Neural crest cell (in vitro differentiated cells): ENCODE results near the gene BCR. TPM values are rescaled to one million over a fixed set of nuclear protein-coding genes. Genes with fewer than 3 reads are reported as not detected.

Experiments used
- DNase-seq: peaks from one replicate; pipeline ENCODE4 v3.0.0; 2021; ENCODE audit warnings: low read depth, mixed read lengths, low spot score
- H3K27ac Mint-ChIP-seq: one replicate; pipeline ENCODE4 v1.8.0; 2021; ENCODE audit warnings: mild to moderate bottlenecking, mixed read lengths; ENCODE audit not compliant: unreplicated experiment
- H3K27me3 Mint-ChIP-seq: 2 replicates; pipeline ENCODE4 v1.8.0; 2021; ENCODE audit warnings: low read depth, mild to moderate bottlenecking, mixed read lengths
- H3K36me3 Mint-ChIP-seq: 2 replicates; pipeline ENCODE4 v1.8.0; 2021; ENCODE audit warnings: low read depth, mild to moderate bottlenecking, mixed read lengths
- H3K4me1 Mint-ChIP-seq: 2 replicates; pipeline ENCODE4 v1.8.0; 2021; ENCODE audit warnings: mixed read lengths
- H3K4me3 Mint-ChIP-seq: one replicate; pipeline ENCODE4 v1.8.0; 2021; ENCODE audit warnings: mild to moderate bottlenecking, mixed read lengths
- H3K9me3 Mint-ChIP-seq: 2 replicates; pipeline ENCODE4 v1.8.0; 2021; ENCODE audit warnings: mixed read lengths
- CTCF ChIP-seq: fragments of 200-600 bp; sonication (generic); conservative IDR thresholded peaks from 2 replicates; pipeline ENCODE4 v1.5.0; 2021; ENCODE audit warnings: antibody characterized with exemption, mild to moderate bottlenecking
- total RNA-seq: library from RNA; stranded (reverse); gene quantifications from 2 replicates; pipeline ENCODE4 v1.2.1, GENCODE V29; 2021

Gene BCR
- total RNA-seq, 1 donor from 2014 or later, result 54.2 TPM

DNA sequence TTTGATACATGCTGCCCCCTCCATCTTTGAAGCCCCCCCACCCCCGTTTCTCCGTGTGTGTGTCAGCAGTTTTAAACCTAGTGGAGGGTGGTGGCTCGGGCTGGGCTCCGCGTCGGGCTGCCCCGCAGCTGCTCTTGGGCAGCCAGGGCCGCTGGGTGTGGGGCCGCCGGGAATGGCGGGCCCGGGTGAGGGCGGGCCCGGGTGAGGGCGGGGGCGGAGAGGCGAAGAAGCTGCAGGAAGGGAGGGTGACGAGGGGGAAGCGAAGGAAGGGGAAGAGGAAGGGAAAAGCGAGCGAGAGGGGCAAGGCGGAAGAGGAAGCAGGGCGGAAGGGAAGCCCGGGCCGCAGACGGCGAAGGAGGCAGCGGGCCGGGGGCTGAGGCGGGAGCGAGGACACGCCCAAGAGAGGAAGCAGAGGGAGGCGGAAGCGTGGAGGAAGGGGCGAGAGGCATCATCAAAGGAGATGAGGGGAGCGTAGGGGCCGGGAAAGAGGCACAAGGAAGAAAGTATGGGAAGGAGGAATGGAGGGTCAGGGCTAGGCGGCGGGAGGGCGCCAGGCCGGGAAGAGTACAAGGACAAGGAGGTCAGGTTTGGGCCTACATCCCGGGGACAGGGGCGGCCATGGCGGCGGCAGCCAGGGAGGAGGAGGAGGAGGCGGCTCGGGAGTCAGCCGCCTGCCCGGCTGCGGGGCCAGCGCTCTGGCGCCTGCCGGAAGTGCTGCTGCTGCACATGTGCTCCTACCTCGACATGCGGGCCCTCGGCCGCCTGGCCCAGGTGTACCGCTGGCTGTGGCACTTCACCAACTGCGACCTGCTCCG lies 82.4 kb downstream of the BCR start:
- H3K27me3 Mint-ChIP-seq, result no peaks in the 10 kb centered on the region
- no peak for TF ChIP-seq CTCF
- no peaks in the 10 kb centered on the region for H3K4me1 Mint-ChIP-seq
- no peak overlapping the region for H3K4me3 Mint-ChIP-seq
- DNase-seq, result no peak
- H3K9me3 Mint-ChIP-seq, result no peaks in the 10 kb centered on the region
- no peak overlapping the region for H3K27ac Mint-ChIP-seq
- H3K36me3 Mint-ChIP-seq, result peaks cover 5% of the 10 kb centered on the region

DNA sequence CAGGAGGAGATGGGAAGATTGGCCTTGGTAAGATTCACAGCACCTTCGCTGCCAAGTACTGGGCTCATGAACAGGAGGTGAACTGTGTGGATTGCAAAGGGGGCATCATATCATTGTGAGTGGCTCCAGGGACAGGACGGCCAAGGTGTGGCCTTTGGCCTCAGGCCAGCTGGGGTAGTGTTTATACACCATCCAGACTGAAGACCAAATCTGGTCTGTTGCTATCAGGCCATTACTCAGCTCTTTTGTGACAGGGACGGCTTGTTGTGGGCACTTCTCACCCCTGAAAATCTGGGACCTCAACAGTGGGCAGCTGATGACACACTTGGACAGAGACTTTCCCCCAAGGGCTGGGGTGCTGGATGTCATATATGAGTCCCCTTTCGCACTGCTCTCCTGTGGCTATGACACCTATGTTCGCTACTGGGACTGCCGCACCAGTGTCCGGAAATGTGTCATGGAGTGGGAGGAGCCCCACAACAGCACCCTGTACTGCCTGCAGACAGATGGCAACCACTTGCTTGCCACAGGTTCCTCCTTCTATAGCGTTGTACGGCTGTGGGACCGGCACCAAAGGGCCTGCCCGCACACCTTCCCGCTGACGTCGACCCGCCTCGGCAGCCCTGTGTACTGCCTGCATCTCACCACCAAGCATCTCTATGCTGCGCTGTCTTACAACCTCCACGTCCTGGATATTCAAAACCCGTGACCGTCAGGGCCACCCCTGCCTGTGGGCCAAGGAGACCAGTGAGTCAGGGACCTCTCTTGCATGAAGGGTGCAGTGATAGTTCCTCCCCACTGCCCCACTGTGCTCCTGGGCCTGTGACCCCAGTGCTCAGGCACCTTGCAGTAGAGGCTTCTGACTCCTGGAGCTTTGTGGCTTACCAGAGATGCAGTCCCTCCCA lies 83.6 kb downstream of the BCR start:
- Mint-ChIP-seq H3K4me1 (no peaks in the 10 kb centered on the region), H3K27ac (no peak overlapping the region), H3K36me3 (peaks cover 5% of the 10 kb centered on the region), H3K9me3 (no peaks in the 10 kb centered on the region), H3K4me3 (no peak overlapping the region), H3K27me3 (no peaks in the 10 kb centered on the region)
- DNase-seq, result no peak
- TF ChIP-seq CTCF, result no peak

- DNase-seq, result no peak
- Mint-ChIP-seq H3K27me3 (no peaks in the 10 kb centered on the region), H3K36me3 (peaks cover 5% of the 10 kb centered on the region), H3K4me1 (no peaks in the 10 kb centered on the region), H3K27ac (no peak overlapping the region), H3K9me3 (no peaks in the 10 kb centered on the region), H3K4me3 (no peak overlapping the region)
- no peak for TF ChIP-seq CTCF
Observed at GRCh38 chr22:23264610-23265367, 84.5 kb downstream of the BCR start.

GRCh38 chr22:23265368-23265700 lies 85.0 kb downstream of the BCR start:
- Mint-ChIP-seq H3K36me3 (peaks cover 5% of the 10 kb centered on the region), H3K27me3 (no peaks in the 10 kb centered on the region), H3K27ac (no peak overlapping the region), H3K4me3 (no peak overlapping the region), H3K9me3 (no peaks in the 10 kb centered on the region), H3K4me1 (peaks cover 5% of the 10 kb centered on the region)
- no peak for DNase-seq
- TF ChIP-seq CTCF, result no peak

- no peaks in the 10 kb centered on the region for H3K9me3 Mint-ChIP-seq
- H3K4me3 Mint-ChIP-seq, result no peak overlapping the region
- DNase-seq, result no peak
- H3K4me1 Mint-ChIP-seq, result peaks cover 7% of the 10 kb centered on the region
- TF ChIP-seq CTCF, result no peak
- no peak overlapping the region for H3K27ac Mint-ChIP-seq
- H3K27me3 Mint-ChIP-seq, result no peaks in the 10 kb centered on the region
- peaks cover 5% of the 10 kb centered on the region for H3K36me3 Mint-ChIP-seq
Observed at GRCh38 chr22:23266780-23267179, 86.5 kb downstream of the BCR start.
